GM18511 (cell line): ENCODE results near the gene NRSN1.
"Not testable (repeated sequence)": the region's sequence is repeated elsewhere in the genome, so short reads cannot be mapped to it uniquely, and the experiment has no call there.

Experiments
- ATAC-seq: cut with Tn5 transposase; IDR thresholded peaks from one replicate; pipeline ENCODE4 v1.9.1; 2021; ENCODE audit warnings: mild to moderate bottlenecking, moderate library complexity; ENCODE audit not compliant: unreplicated experiment

NRSN1 gene

DNA sequence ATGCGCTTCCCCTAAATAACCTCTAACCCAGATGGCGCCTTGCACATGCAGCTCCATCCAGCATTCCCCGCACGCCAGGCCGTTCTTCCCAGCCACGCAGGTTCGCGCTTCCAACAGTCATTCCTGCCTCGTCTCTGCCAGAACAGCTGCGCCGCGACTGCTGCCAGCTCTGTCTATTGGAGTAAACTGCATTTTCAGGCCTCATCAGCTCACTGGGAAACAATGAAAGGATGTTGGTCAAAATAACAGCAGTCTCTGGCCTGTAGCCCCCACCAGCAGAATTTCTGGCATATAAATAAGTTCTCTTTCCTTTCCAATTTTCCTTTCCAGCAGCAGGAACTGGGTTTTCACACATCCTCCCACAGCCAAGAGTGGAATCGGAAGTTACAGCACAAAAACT is 14.6 kb downstream of the NRSN1 start:
- no peak for ATAC-seq

DNA sequence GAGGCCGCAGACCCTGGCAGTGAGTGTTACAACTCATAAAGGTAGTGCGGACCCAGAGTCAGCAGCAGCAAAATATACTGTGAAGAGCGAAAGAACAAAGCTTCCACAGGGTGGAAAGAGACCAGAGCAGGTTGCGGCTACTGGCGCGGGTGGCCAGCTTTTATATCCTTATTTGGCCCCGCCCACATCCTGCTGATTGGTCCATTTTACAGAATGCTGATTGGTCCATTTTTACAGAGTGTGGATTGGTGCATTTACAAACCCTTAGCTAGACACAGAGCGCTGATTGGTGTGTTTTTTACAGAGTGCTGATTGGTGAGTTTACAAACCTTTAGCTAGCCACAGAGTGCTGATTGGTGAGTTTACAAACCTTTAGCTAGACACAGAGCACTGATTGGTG is 16.7 kb downstream of the NRSN1 start:
- not testable (repeated sequence) for ATAC-seq

GRCh38 chr6:24145690-24146131 is 19.7 kb downstream of the NRSN1 start:
- ATAC-seq, result no peak

GRCh38 chr6:24146871-24147270 is 20.9 kb downstream of the NRSN1 start:
- ATAC-seq, result no peak

DNA sequence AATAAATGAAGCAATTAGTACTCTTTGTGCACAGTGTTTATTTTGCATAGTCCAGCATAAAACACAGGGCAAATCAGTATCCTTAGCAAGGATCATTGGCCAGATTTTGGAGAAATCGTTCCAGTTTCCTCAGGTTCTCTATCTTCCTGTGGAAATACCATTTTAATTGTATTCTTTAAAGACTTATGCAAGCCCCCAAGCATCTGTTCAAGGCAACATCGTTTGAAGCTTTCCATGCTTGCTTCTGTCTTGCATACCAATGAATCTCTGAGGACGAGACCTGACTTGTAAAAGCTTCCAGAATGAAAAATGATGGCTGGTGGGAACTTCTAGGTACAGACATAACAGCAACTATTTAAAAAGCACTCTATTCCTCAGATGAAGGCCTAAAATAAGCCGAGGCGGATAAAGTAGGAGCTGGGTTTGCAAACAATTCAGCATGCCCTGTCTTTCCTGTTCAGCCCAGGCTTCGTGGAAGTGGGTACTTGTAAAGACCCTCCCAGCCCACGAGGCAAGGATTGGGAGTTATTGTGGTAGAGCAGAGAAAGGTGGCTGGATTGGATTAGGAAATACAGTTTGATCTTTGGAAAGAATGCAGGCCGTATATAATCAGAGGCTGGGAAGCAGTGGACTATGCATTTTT is 21.6 kb downstream of the NRSN1 start:
- no peak for ATAC-seq

GRCh38 chr6:24148154-24148570 is 22.1 kb downstream of the NRSN1 start:
- ATAC-seq, result no peak

GRCh38 chr6:24148684-24149083 is 22.7 kb downstream of the NRSN1 start:
- ATAC-seq, result no peak

- ATAC-seq, result no peak
Measured at GRCh38 chr6:24149296-24149695, 23.3 kb downstream of the NRSN1 start.

- ATAC-seq, result no peak
Measured at GRCh38 chr6:24149836-24150235, 23.8 kb downstream of the NRSN1 start.

GRCh38 chr6:24152014-24152413 is 26.0 kb downstream of the NRSN1 start:
- ATAC-seq, result no peak

DNA sequence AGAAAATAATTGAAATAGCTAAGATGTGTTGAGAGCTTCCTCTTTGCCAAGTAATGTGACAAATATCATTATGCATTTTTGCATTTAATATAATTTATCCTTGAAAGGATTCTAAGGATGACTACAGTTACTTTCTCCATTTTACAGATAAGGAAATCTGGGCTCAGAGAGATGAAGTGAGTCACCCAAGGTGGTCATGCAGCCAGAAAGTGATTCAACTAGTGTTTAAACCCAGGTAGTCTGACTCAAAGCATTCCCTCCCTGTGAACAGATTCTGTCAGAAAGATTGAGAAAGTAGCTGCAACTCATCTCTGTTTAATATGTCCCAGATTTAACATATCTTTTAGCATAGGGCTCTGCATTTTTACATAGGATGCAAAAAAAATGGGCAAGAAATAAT is 28.1 kb downstream of the NRSN1 start:
- ATAC-seq, result no peak

DNA sequence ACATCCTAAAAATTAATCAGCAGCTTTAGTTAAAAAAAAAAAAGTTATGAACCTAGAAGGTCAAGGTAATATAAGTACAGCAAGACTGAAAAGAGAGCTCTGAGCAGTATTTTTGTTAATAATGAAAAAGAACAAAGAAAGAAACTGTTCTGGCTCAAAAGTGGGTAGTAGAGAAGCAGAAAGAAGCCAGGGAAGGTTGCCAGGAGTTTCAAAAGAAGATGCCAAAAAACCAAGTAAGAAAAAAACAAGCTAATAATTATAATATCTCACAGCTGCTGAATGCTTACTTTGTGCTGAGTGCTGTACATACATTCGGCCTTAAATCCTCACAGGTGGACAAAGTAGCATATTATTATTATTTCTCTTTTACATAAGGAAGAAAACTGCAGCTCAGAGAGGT is 31.9 kb downstream of the NRSN1 start:
- ATAC-seq, result no peak

- no peak for ATAC-seq
Measured at GRCh38 chr6:24183584-24183983, 57.6 kb downstream of the NRSN1 start.

DNA sequence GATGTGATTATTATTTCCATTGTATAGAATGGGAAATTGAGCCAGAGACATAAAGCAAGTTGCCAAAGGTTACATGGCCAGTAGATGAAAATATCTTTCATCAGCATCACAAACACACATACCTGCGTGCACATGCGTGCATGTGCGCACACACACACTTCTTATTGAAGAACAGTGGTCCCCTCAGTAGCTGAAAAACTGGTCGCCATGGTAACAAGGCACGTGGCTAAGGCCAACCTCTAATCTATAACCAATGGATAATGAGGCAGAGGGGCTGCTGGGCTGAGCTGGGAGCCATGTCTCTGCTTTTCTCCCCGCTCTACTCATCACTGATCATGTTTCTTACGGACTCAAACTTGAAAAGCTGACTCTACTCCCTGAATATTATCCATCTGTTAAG is 60.3 kb downstream of the NRSN1 start:
- ATAC-seq, result no peak

- ATAC-seq, result no peak
Measured at GRCh38 chr6:24187965-24188577, 62.1 kb downstream of the NRSN1 start.

DNA sequence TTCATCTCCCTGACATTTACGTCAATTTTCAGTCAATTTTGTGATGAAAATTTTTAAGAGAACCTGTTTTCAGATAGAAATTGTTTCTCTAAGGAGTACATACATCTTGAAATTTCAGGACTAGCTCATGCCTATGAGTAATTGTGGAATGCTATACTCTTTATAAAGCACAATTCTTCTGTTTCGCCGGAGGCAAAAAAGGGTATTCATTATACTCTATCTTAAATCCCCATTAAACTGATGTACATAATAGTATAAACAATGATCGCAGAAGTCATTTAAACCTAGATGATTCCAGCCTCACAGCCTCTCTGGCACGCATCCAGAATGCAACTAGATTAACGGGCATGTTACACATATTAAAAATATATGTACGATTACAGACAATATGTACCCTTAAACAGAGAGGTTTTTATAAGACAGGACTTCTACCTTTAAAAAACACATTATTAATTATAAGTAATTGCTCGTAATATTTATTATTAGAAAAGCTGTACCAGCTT is 62.6 kb downstream of the NRSN1 start:
- no peak for ATAC-seq

DNA sequence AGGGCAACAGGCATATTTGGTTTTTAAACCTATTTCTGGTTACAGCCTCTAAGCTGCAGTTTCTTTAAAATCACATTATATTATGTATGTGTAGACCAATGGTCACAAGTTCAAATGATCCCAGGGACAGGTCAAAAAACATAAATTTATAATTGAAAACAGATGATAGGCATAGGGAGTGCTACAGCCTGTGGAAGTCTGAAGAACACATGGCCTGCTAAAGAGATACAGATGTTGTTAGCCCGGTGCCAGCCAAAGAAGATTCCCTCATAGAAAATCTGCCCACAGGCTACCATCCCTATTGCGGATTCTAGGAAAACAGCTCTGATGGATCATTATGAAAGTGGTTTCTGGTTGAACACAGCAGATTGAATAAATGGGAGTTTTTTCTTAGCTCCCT is 65.3 kb downstream of the NRSN1 start:
- no peak for ATAC-seq

GRCh38 chr6:24193364-24193763 is 67.3 kb downstream of the NRSN1 start:
- no peak for ATAC-seq

- no peak for ATAC-seq
Measured at GRCh38 chr6:24194978-24195700, 69.1 kb downstream of the NRSN1 start.

- ATAC-seq, result no peak
Measured at GRCh38 chr6:24195836-24196597, 70.0 kb downstream of the NRSN1 start.
